Measurements from ENCODE around the gene GPRIN3.

DNA sequence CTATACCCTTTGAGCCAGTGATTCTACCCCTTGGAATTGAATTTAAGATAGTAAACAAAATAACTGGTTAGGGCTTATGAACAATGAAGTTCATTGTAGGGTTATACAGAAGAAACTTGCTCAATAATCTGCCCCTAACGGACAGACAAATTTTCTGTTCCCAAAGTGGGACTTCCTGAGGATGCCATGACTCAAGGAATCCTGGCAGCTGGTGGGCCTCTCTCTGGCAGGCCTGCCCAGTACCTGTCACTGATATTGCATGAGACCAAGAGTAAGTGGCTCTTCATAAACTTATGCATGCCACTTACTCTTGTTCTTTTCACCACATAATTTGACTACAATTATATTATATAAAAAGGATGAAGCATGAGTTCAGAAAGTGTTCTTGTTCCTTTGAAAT lies 41.5 kb downstream of the GPRIN3 start:
- TF ChIP-seq, protein P1, sequence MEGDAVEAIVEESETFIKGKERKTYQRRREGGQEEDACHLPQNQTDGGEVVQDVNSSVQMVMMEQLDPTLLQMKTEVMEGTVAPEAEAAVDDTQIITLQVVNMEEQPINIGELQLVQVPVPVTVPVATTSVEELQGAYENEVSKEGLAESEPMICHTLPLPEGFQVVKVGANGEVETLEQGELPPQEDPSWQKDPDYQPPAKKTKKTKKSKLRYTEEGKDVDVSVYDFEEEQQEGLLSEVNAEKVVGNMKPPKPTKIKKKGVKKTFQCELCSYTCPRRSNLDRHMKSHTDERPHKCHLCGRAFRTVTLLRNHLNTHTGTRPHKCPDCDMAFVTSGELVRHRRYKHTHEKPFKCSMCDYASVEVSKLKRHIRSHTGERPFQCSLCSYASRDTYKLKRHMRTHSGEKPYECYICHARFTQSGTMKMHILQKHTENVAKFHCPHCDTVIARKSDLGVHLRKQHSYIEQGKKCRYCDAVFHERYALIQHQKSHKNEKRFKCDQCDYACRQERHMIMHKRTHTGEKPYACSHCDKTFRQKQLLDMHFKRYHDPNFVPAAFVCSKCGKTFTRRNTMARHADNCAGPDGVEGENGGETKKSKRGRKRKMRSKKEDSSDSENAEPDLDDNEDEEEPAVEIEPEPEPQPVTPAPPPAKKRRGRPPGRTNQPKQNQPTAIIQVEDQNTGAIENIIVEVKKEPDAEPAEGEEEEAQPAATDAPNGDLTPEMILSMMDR (IDR thresholded peaks at IDR 0.05) = no peak
- no peak for TF ChIP-seq POLR2A (IDR thresholded peaks at IDR 0.05)

Measured in testis (tissue), 2 donors.